Measurements from ENCODE around the gene B3GALNT2.

The B3GALNT2 gene

GRCh38 chr1:235408503-235408960 is 95.7 kb downstream of the B3GALNT2 start:
- DNase-seq: no peak

- no peak for DNase-seq
Observed at GRCh38 chr1:235407419-235407818, 96.8 kb downstream of the B3GALNT2 start.

GRCh38 chr1:235404190-235404589 is 100.1 kb downstream of the B3GALNT2 start:
- DNase-seq: no peak

GRCh38 chr1:235403593-235403992 is 100.7 kb downstream of the B3GALNT2 start:
- DNase-seq: no peak

GRCh38 chr1:235402457-235403200 is 101.6 kb downstream of the B3GALNT2 start:
- DNase-seq: no peak

- no peak for DNase-seq
Observed at GRCh38 chr1:235401251-235401650, 103.0 kb downstream of the B3GALNT2 start.
